Hepatocyte (in vitro differentiated cells): ENCODE measurements around the gene CYP2B6.

Experiments
- CTCF ChIP-seq: fragments of 200-600 bp; sonication (generic); IDR thresholded peaks from 2 replicates; pipeline ENCODE4 v1.5.1; 2016; ENCODE audit warnings: antibody characterized with exemption, mild to moderate bottlenecking; ENCODE audit not compliant: poor library complexity
- EZH2 ChIP-seq: fragments of 200-600 bp; sonication (generic); IDR thresholded peaks from 2 replicates; pipeline ENCODE4 v1.6.1; 2016; ENCODE audit warnings: antibody characterized with exemption, mild to moderate bottlenecking, borderline replicate concordance
- EZH2phosphoT487 ChIP-seq: fragments of 200-600 bp; sonication (generic); IDR thresholded peaks from one replicate; pipeline ENCODE4 v1.6.1; 2018; ENCODE audit warnings: antibody characterized with exemption, mild to moderate bottlenecking, low read depth, moderate library complexity; ENCODE audit not compliant: unreplicated experiment, severe bottlenecking

- no peak for TF ChIP-seq CTCF
- TF ChIP-seq EZH2phosphoT487: no peak
- no peak for TF ChIP-seq EZH2
Observed at GRCh38 chr19:40959338-40959737, 31.7 kb upstream of the CYP2B6 start.
